ENCODE data around the gene TMED6.

TMED6 gene

GRCh38 chr16:69393898-69394849, 42.6 kb upstream of the TMED6 start:
- no peak for TF ChIP-seq CTCF (IDR thresholded peaks at IDR 0.05; ENCODE audit: borderline replicate concordance, insufficient read depth, low read depth, low read length)

GRCh38 chr16:69386596-69386995, 35.0 kb upstream of the TMED6 start:
- no peak overlapping the region for H3K4me3 ChIP-seq (ENCODE audit: low read depth, low read length)
- TF ChIP-seq CTCF (IDR thresholded peaks at IDR 0.05; ENCODE audit: borderline replicate concordance, insufficient read depth, low read depth, low read length) = no peak

More at GRCh38 chr16:69393898-69394849, 42.6 kb upstream of the TMED6 start:
- no peak overlapping the region for H3K4me3 ChIP-seq (ENCODE audit: low read depth, low read length)

GRCh38 chr16:69384974-69385373, 33.4 kb upstream of the TMED6 start:
- TF ChIP-seq CTCF (IDR thresholded peaks at IDR 0.05; ENCODE audit: borderline replicate concordance, insufficient read depth, low read depth, low read length) = no peak
- H3K4me3 ChIP-seq (ENCODE audit: low read depth, low read length) = peak overlapping the region; percentile 58

GRCh38 chr16:69382421-69382820, 30.8 kb upstream of the TMED6 start:
- no peak overlapping the region for H3K4me3 ChIP-seq (ENCODE audit: low read depth, low read length)
- TF ChIP-seq CTCF (IDR thresholded peaks at IDR 0.05; ENCODE audit: borderline replicate concordance, insufficient read depth, low read depth, low read length) = no peak

GRCh38 chr16:69381231-69381630, 29.6 kb upstream of the TMED6 start:
- H3K4me3 ChIP-seq (ENCODE audit: low read depth, low read length) = no peak overlapping the region
- no peak for TF ChIP-seq CTCF (IDR thresholded peaks at IDR 0.05; ENCODE audit: borderline replicate concordance, insufficient read depth, low read depth, low read length)

- no peak for TF ChIP-seq CTCF (IDR thresholded peaks at IDR 0.05; ENCODE audit: borderline replicate concordance, insufficient read depth, low read depth, low read length)
- no peak overlapping the region for H3K4me3 ChIP-seq (ENCODE audit: low read depth, low read length)
Measured at GRCh38 chr16:69378760-69379159, 27.2 kb upstream of the TMED6 start.

- TF ChIP-seq CTCF (IDR thresholded peaks at IDR 0.05; ENCODE audit: borderline replicate concordance, insufficient read depth, low read depth, low read length) = no peak
Measured at GRCh38 chr16:69378036-69378435, 26.4 kb upstream of the TMED6 start.

More at GRCh38 chr16:69378036-69378435, 26.4 kb upstream of the TMED6 start:
- no peak overlapping the region for H3K4me3 ChIP-seq (ENCODE audit: low read depth, low read length)
